ENCODE measurements around the gene SLC15A1.
"Not testable (repeated sequence)": the region's sequence is repeated elsewhere in the genome, so short reads cannot be mapped to it uniquely, and the experiment has no call there.

DNA sequence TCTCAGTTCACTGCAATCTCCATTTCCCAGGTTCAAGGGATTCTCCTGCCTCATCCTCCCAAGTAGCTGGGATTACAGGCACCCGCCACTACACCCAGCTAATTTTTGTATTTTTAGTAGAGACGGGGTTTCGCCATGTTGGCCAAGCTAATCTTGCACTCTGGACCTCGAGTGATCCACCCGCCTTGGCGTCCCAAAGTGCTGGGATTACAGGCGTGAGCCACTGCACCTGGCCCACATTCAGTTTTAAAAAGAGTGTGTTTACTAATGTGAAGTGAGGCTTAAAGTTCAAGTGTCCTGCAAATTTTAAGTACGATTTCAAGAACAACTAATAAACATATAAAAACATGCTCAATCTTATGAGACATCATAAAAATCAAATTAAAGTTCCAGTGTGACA, 114.1 kb downstream of the SLC15A1 start:
- not testable (repeated sequence) for TF ChIP-seq ZNF621 (tag by site-specific recombination; IDR thresholded peaks at IDR 0.05); ZNF274 (IDR thresholded peaks at IDR 0.05; ENCODE audit: low read length); ZNF274 (tag by site-specific recombination; IDR thresholded peaks at IDR 0.05; ENCODE audit: borderline replicate concordance); ZBTB7A (tag by site-specific recombination; IDR thresholded peaks at IDR 0.05; ENCODE audit: low read depth)
- TF ChIP-seq, protein P1, sequence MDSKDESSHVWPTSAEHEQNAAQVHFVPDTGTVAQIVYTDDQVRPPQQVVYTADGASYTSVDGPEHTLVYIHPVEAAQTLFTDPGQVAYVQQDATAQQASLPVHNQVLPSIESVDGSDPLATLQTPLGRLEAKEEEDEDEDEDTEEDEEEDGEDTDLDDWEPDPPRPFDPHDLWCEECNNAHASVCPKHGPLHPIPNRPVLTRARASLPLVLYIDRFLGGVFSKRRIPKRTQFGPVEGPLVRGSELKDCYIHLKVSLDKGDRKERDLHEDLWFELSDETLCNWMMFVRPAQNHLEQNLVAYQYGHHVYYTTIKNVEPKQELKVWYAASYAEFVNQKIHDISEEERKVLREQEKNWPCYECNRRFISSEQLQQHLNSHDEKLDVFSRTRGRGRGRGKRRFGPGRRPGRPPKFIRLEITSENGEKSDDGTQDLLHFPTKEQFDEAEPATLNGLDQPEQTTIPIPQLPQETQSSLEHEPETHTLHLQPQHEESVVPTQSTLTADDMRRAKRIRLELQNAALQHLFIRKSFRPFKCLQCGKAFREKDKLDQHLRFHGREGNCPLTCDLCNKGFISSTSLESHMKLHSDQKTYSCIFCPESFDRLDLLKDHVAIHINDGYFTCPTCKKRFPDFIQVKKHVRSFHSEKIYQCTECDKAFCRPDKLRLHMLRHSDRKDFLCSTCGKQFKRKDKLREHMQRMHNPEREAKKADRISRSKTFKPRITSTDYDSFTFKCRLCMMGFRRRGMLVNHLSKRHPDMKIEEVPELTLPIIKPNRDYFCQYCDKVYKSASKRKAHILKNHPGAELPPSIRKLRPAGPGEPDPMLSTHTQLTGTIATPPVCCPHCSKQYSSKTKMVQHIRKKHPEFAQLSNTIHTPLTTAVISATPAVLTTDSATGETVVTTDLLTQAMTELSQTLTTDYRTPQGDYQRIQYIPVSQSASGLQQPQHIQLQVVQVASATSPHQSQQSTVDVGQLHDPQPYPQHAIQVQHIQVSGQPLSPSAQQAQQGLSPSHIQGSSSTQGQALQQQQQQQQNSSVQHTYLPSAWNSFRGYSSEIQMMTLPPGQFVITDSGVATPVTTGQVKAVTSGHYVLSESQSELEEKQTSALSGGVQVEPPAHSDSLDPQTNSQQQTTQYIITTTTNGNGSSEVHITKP (tag by site-specific recombination; IDR thresholded peaks at IDR 0.05) = not testable (repeated sequence)
- TF ChIP-seq, protein P2, sequence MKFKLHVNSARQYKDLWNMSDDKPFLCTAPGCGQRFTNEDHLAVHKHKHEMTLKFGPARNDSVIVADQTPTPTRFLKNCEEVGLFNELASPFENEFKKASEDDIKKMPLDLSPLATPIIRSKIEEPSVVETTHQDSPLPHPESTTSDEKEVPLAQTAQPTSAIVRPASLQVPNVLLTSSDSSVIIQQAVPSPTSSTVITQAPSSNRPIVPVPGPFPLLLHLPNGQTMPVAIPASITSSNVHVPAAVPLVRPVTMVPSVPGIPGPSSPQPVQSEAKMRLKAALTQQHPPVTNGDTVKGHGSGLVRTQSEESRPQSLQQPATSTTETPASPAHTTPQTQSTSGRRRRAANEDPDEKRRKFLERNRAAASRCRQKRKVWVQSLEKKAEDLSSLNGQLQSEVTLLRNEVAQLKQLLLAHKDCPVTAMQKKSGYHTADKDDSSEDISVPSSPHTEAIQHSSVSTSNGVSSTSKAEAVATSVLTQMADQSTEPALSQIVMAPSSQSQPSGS (tag by site-specific recombination; IDR thresholded peaks at IDR 0.05; ENCODE audit: low read depth) = not testable (repeated sequence)
- TF ChIP-seq, protein P3, sequence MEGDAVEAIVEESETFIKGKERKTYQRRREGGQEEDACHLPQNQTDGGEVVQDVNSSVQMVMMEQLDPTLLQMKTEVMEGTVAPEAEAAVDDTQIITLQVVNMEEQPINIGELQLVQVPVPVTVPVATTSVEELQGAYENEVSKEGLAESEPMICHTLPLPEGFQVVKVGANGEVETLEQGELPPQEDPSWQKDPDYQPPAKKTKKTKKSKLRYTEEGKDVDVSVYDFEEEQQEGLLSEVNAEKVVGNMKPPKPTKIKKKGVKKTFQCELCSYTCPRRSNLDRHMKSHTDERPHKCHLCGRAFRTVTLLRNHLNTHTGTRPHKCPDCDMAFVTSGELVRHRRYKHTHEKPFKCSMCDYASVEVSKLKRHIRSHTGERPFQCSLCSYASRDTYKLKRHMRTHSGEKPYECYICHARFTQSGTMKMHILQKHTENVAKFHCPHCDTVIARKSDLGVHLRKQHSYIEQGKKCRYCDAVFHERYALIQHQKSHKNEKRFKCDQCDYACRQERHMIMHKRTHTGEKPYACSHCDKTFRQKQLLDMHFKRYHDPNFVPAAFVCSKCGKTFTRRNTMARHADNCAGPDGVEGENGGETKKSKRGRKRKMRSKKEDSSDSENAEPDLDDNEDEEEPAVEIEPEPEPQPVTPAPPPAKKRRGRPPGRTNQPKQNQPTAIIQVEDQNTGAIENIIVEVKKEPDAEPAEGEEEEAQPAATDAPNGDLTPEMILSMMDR (tag by site-specific recombination; IDR thresholded peaks at IDR 0.05) = not testable (repeated sequence)

All from HEK293 (cell line).